Progenitor cell of endocrine pancreas (in vitro differentiated cells): Measurements from ENCODE around the gene TMEM238L. TPM values are rescaled to one million over a fixed set of nuclear protein-coding genes. Genes with fewer than 3 reads are reported as not detected.

Experiments used
- DNase-seq: peaks from one replicate; pipeline ENCODE4 v3.0.0; 2021; ENCODE audit warnings: low spot score; ENCODE audit not compliant: unreplicated experiment
- H3K27ac Mint-ChIP-seq: 2 replicates; pipeline ENCODE4 v1.8.0; 2021; ENCODE audit warnings: mild to moderate bottlenecking, moderate library complexity, mixed read lengths
- H3K27me3 Mint-ChIP-seq: 2 replicates; pipeline ENCODE4 v1.8.0; 2021; ENCODE audit warnings: mixed read lengths
- H3K36me3 Mint-ChIP-seq: 2 replicates; pipeline ENCODE4 v1.8.0; 2022; ENCODE audit warnings: mixed read lengths; ENCODE audit not compliant: insufficient read depth
- H3K4me1 Mint-ChIP-seq: 2 replicates; pipeline ENCODE4 v1.8.0; 2021; ENCODE audit warnings: low read depth, mixed read lengths
- H3K4me3 Mint-ChIP-seq: 2 replicates; pipeline ENCODE4 v1.8.0; 2021; ENCODE audit warnings: low read depth, mild to moderate bottlenecking, moderate library complexity, mixed read lengths
- H3K9me3 Mint-ChIP-seq: 2 replicates; pipeline ENCODE4 v1.8.0; 2021; ENCODE audit warnings: low read depth, mixed read lengths
- CTCF ChIP-seq: fragments of 200-600 bp; sonication (generic); IDR thresholded peaks from one replicate; pipeline ENCODE4 v1.5.0; 2021; ENCODE audit warnings: antibody characterized with exemption, mild to moderate bottlenecking; ENCODE audit not compliant: unreplicated experiment
- total RNA-seq: library from RNA; stranded (reverse); gene quantifications from 2 replicates; pipeline ENCODE4 v1.2.1, GENCODE V29; 2021

Gene TMEM238L
- total RNA-seq, 1 donor from 2014 or later, result not detected

GRCh38 chr17:10755592-10756127, 48.2 kb downstream of the TMEM238L start:
- Mint-ChIP-seq H3K27me3 (peaks cover 42% of the 10 kb centered on the region), H3K9me3 (no peaks in the 10 kb centered on the region), H3K27ac (no peak overlapping the region), H3K36me3 (no peaks in the 10 kb centered on the region), H3K4me1 (peaks cover 25% of the 10 kb centered on the region), H3K4me3 (no peak overlapping the region)
- no peak for TF ChIP-seq CTCF
- DNase-seq, result no peak

DNA sequence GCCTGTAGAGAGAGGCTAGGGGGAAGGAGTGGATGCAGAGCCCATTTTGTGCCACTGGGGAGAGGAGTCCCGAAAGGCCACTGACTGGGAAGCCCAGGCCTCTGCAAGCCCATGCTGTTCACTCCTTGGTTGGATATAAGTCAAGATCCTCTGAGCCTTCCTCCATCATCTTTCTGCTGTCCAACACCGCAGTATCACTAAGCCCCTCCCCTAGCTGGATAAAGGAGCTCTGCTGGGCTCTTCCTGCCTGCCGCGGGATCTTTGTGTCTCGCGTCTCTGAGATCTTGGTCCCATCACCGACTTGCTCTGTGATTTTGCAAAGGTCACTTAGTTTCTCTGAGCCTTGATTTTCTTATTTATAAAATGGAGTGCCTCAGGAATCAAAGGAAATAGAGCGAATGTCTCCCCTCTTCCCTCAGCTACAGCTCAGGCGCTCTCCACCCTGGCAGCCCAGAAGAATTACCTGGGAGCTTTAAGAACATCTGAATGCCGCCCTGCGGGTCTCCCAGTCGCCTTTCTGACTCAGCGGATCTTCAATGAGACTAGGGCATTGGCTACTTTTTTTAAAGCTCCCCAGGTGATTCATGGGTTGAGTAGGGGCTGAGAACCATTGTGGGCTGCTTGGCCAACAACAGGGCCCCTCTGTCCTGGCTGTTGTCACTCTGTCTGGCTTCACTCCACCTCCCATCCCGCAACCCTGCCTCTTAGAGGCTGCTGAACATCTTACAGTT, 48.9 kb downstream of the TMEM238L start:
- DNase-seq, result no peak
- H3K9me3 Mint-ChIP-seq, result no peaks in the 10 kb centered on the region
- peaks cover 46% of the 10 kb centered on the region for H3K27me3 Mint-ChIP-seq
- no peak for TF ChIP-seq CTCF
- H3K4me3 Mint-ChIP-seq, result no peak overlapping the region
- peaks cover 25% of the 10 kb centered on the region for H3K4me1 Mint-ChIP-seq
- no peak overlapping the region for H3K27ac Mint-ChIP-seq
- no peaks in the 10 kb centered on the region for H3K36me3 Mint-ChIP-seq

DNA sequence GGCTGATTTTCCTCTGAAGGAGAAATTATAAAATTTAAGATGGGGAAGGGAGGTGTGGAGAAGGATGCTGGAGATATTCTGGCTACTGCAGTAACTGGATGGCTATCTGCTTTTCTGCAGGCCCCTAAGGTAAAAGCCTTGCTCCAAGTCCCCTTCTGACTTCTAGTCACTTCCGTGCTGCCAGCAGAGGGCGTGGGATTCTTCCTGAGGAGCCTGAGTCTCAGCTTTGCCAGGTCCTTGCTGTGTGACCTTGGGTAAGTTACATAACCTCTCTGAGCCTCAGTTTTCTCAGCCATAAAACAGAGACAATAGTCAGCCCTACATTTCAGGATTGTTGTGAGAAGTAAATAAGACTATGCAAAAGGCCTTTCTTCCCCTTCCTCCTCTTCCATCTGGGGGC, 49.8 kb downstream of the TMEM238L start:
- TF ChIP-seq CTCF, result peak; percentile 45
- Mint-ChIP-seq H3K27ac (no peak overlapping the region), H3K4me1 (peaks cover 27% of the 10 kb centered on the region), H3K9me3 (no peaks in the 10 kb centered on the region), H3K4me3 (no peak overlapping the region), H3K27me3 (peaks cover 55% of the 10 kb centered on the region), H3K36me3 (no peaks in the 10 kb centered on the region)
- DNase-seq, result no peak

DNA sequence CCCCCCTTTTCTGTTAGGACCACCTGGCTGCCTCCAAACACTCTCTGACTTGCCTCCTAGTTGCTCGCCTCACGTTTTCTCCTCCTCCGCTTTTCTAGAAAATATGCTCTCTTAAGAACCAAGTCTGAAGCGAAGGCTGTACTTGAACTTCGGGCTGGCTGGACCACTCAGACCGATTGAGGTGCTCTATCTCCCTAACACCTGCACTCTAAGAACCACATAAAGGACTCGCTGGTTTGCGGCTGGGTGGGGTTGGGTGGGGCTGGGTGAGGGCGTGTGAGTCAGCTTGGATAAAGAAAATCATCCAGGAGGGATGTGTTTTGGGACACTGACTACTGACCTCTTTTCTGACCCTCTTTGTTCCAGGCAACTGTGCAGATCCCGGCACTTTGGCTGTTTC, 51.2 kb downstream of the TMEM238L start:
- peaks cover 65% of the 10 kb centered on the region for H3K27me3 Mint-ChIP-seq
- no peak for DNase-seq
- H3K9me3 Mint-ChIP-seq, result no peaks in the 10 kb centered on the region
- peaks cover 24% of the 10 kb centered on the region for H3K4me1 Mint-ChIP-seq
- no peaks in the 10 kb centered on the region for H3K36me3 Mint-ChIP-seq
- TF ChIP-seq CTCF, result no peak
- no peak overlapping the region for H3K4me3 Mint-ChIP-seq
- no peak overlapping the region for H3K27ac Mint-ChIP-seq

DNA sequence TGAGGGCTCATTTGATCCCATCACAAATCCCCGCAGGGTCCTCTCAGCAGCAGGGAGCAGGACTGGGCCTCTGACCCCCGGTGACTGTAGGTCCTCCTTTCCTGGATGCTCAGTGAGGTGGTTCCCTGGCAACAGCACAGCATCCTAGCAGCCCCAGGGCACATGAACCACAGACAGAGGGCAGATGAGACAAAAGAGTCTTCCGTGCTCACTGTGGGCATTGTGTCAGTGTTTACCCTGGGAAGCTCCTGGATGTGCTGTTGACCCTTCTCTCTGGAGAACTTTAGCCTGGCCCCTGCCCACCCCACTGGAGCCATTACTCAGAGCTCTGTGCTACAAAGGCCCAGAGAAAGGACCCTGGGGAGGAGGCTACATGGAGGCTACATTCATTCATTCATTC, 52.3 kb downstream of the TMEM238L start:
- Mint-ChIP-seq H3K27me3 (peaks cover 73% of the 10 kb centered on the region), H3K9me3 (no peaks in the 10 kb centered on the region), H3K27ac (no peak overlapping the region), H3K4me1 (peaks cover 13% of the 10 kb centered on the region), H3K36me3 (no peaks in the 10 kb centered on the region), H3K4me3 (no peak overlapping the region)
- no peak for TF ChIP-seq CTCF
- no peak for DNase-seq
